Heart left ventricle (tissue), 16 donors: ENCODE results near the gene LCMT1. TPM values are rescaled to one million over a fixed set of nuclear protein-coding genes. Genes with fewer than 3 reads are reported as not detected.
"Not testable (repeated sequence)": the region's sequence is repeated elsewhere in the genome, so short reads cannot be mapped to it uniquely, and the experiment has no call there.

Experiments
- ATAC-seq, 4 donors: fragments of 200-7000 bp; cut with Tn5 transposase; one replicate each; pipeline ENCODE4 v1.9.1; 2020 to 2022; ENCODE audit warnings: moderate library complexity in 4 of 4, mild to moderate bottlenecking in 3 of 4, moderate number of reproducible peaks in 1 of 4
- DNase-seq, 5 donors: peaks; one replicate each; pipeline ENCODE4 v3.0.0-alpha.2; 2020
- H3K27ac ChIP-seq, 12 donors: fragments of 200-600 bp; sonication (generic) in 4 of 12; one replicate each; pipeline versions ENCODE4 v1.5.0 to v1.8.0; 2016 to 2022; ENCODE audit warnings: mild to moderate bottlenecking in 2 of 12
- H3K27me3 ChIP-seq, 9 donors: fragments of 200-600 bp; sonication (generic) in 2 of 9; one replicate each; pipeline versions ENCODE4 v1.5.1 to v1.8.0; 2016 to 2022; ENCODE audit warnings: mild to moderate bottlenecking in 3 of 9
- H3K36me3 ChIP-seq, 9 donors: fragments of 200-600 bp; sonication (generic) in 2 of 9; one replicate each; pipeline versions ENCODE4 v1.5.0 to v1.8.0; 2018 to 2022; ENCODE audit warnings: mild to moderate bottlenecking in 2 of 9
- H3K4me1 ChIP-seq, 12 donors: fragments of 200-600 bp; sonication (generic) in 4 of 12; one replicate each; pipeline versions ENCODE4 v1.5.0 to v1.8.0; 2016 to 2022; ENCODE audit warnings: mild to moderate bottlenecking in 3 of 12
- H3K4me3 ChIP-seq, 12 donors: fragments of 200-600 bp; sonication (generic) in 4 of 12; one replicate each; pipeline versions ENCODE4 v1.5.0 to v1.8.0; 2017 to 2022; ENCODE audit warnings: mild to moderate bottlenecking in 9 of 12, moderate library complexity in 4 of 12
- H3K9me3 ChIP-seq, 12 donors: fragments of 200-600 bp; sonication (generic) in 4 of 12; one replicate each; pipeline versions ENCODE4 v1.5.0 to v1.8.0; 2016 to 2022; ENCODE audit warnings: mild to moderate bottlenecking in 1 of 12
- CTCF ChIP-seq, 12 donors: fragments of 200-600 bp; sonication (generic) in 4 of 12; IDR thresholded peaks; one replicate each; pipeline versions ENCODE4 v1.5.0 to v1.8.0; 2018 to 2022; ENCODE audit warnings: antibody characterized with exemption in 12 of 12, mild to moderate bottlenecking in 5 of 12
- POLR2A ChIP-seq, 2 donors: fragments of 450-650 bp; IDR thresholded peaks; one replicate each; pipeline ENCODE4 v1.6.1; 2017; ENCODE audit warnings: antibody characterized with exemption in 2 of 2, mild to moderate bottlenecking in 2 of 2, moderate library complexity in 2 of 2
- WGBS, 4 donors: extraction: QIAGEN DNeasy Blood & Tissue Kit in 2 of 4; methylation state at CpG; one replicate each; pipeline versions ENCODE4 v1.1.5 to v1.1.7; 2013 to 2018; 5-methylcytosine and 5-hydroxymethylcytosine counted together
- intact Hi-C, 10 donors: fragments of 100-400 bp; cut with DNase I; formaldehyde crosslinking; loops; one replicate each; pipeline versions ENCODE4 v1.11.1 to v1.14.2; 2022
- long read RNA-seq, 3 donors: library from polyadenylated mRNA; unstranded; transcript quantifications; one replicate each; pipeline ENCODE4 v2.0.0, GENCODE V29; 2020 to 2021
- polyA plus RNA-seq, 2 donors: library from polyadenylated mRNA; stranded (reverse); fragments of 200-250 nt; gene quantifications; one replicate each; pipeline ENCODE4 v1.2.3, GENCODE V29; 2013
- total RNA-seq, 9 donors: library from RNA; depleted of rRNA in 2 of 9; stranded (reverse); fragments of >200 nt in 2 of 9; fragmentation: NEBNext Ultra II Directional in 3 of 9; extraction: Animal tissue kit (Norgen Biotek cat#: 25700) in 3 of 9; gene quantifications; one replicate each; pipeline versions ENCODE4 v1.1.0 to v1.2.4, GENCODE V29; 2016 to 2023
- donor health status: ischemic (EF 13 %, LVEDD 7.1; RV severe dilation, severe dysfunction).
- donor health status: healthy with polysubstance abuse.
- donor health status: DM: no; HTN: yes; CAD: no.
- donor health status: DM: no; HTN: no; CAD: no.
- donor health status: ischemic (EF 25% LVEDD 6.9; RV normal size, moderate dysfunction).
- donor health status: ischemic (EF 25% LVEDD 5.7; RV mildly dilated, moderate dysfunction).
- donor health status: healthy.
- donor health status: DM: yes; HTN: yes; CAD: no.
- donor health status: ischemic (EF 35%, LVEDD 5.7; RV mildly dilated, moderate dysfunction).
- donor health status: nonischemic (EF 11% LVEDD 7.7; RV severe dilation, severe dysfunction).
- donor health status: DM: yes; HTN: yes; CAD: no.
- donor health status: PGD.
- donor health status: ischemic (EF 29% LVEDD 5.4; RV normal size, mild dysfunction).
- donor health status: nonischemic (EF 23%, LVEDD 6.1; RV moderate dilation, normal function).

Gene LCMT1
- 10 to 100 TPM; 33.6 to 50.0 (median 39.6) TPM for total RNA-seq
- 10 to 100 TPM; 36.2 to 49.8 TPM for polyA plus RNA-seq
- long read RNA-seq, donor 1, transcript LCMT1-203 (11 exons, 1,368 nt), result major isoform, 63 of 85 reads
- long read RNA-seq, donor 1, transcript LCMT1-202 (9 exons, 989 nt), result minor isoform, 6 of 85 reads
- long read RNA-seq, donor 1, partial matches to known transcripts, result 3 of 85 reads
- long read RNA-seq, donor 1, other reads (novel, unspliced or antisense), result 13 of 85 reads
- long read RNA-seq, donor 2, transcript LCMT1-203 (11 exons, 1,368 nt), result major isoform, 195 of 270 reads
- long read RNA-seq, donor 2, transcript LCMT1-202 (9 exons, 989 nt), result minor isoform, 18 of 270 reads
- long read RNA-seq, donor 2, partial matches to known transcripts, result 3 of 270 reads
- long read RNA-seq, donor 2, other reads (novel, unspliced or antisense), result 53 of 270 reads
- long read RNA-seq, donor 3, transcript LCMT1-203 (11 exons, 1,368 nt), result major isoform, 45 of 66 reads
- long read RNA-seq, donor 3, partial matches to known transcripts, result 3 of 66 reads
- long read RNA-seq, donor 3, other reads (novel, unspliced or antisense), result 17 of 66 reads

- WGBS, 4 donors, result 0 to 1% (median 0%) methylated on average over 31 to 55 of the region's 55 CpGs
- Histone ChIP-seq H3K4me1 (peaks cover 0 to 46% (median 34%) of the 10 kb centered on the region in 12 donors), H3K27me3 (no peaks in the 10 kb centered on the region), H3K36me3 (peaks cover 0 to 17% (median 4%) of the 10 kb centered on the region in 9 donors), H3K4me3 (peak within 1 kb of the TSS; percentile 47 to 99 (median 94)), H3K9me3 (no peaks in the 10 kb centered on the region), H3K27ac (peak within 1 kb of the TSS; percentile 60 to 93 (median 87))
- DNase-seq, result peak; percentile 89 to 94 (median 94)
- intact Hi-C loops, result loop anchor here in 6 of 10 donors (2.0 to 10.0 kb wide), 4 partner anchors 45 to 113 kb away; no protein-coding TSS in a partner anchor
- peak; percentile 85 to 91 (median 89) for ATAC-seq
- TF ChIP-seq POLR2A (IDR thresholded peaks at IDR 0.05), result peak in 1 of 2 donors; percentile 69
- peak in 3 of 12 donors; percentile 5 to 14 (median 9) for TF ChIP-seq CTCF (IDR thresholded peaks at IDR 0.05)
Measured at GRCh38 chr16:25111403-25112166, at the start of gene LCMT1. TSS of gene LCMT1 (plus strand) at chr16:25111742. CDS start at chr16:25111884, 142 bp downstream.

GRCh38 chr16:25063102-25063501, 48.4 kb upstream of the LCMT1 start:
- intact Hi-C loops, result no loop called here
- Histone ChIP-seq H3K27ac (peak overlapping the region in 11 of 12 donors; percentile 49 to 97 (median 86)), H3K4me1 (peaks cover 0 to 48% (median 23%) of the 10 kb centered on the region in 12 donors), H3K36me3 (no peaks in the 10 kb centered on the region), H3K9me3 (no peaks in the 10 kb centered on the region), H3K27me3 (no peaks in the 10 kb centered on the region), H3K4me3 (no peak overlapping the region)
- WGBS, 4 donors, result 71 to 80% (median 77%) methylated on average over 3 of the region's 3 CpGs
- no peak for DNase-seq
- TF ChIP-seq CTCF (IDR thresholded peaks at IDR 0.05), result no peak
- no peak for ATAC-seq

GRCh38 chr16:25063865-25064264, 47.7 kb upstream of the LCMT1 start:
- Histone ChIP-seq H3K4me1 (peaks cover 0 to 48% (median 23%) of the 10 kb centered on the region in 12 donors), H3K9me3 (no peaks in the 10 kb centered on the region), H3K27me3 (no peaks in the 10 kb centered on the region), H3K4me3 (no peak overlapping the region), H3K27ac (peak overlapping the region; percentile 49 to 97 (median 84)), H3K36me3 (no peaks in the 10 kb centered on the region)
- intact Hi-C loops, result loop anchor here in 2 of 10 donors (1.0 to 2.0 kb wide), 2 partner anchors 42 to 47 kb away; partner anchors contain the start of gene LCMT1 (in 1 of the 2)
- TF ChIP-seq POLR2A (IDR thresholded peaks at IDR 0.05), result peak in 1 of 2 donors; percentile 51
- no peak for TF ChIP-seq CTCF (IDR thresholded peaks at IDR 0.05)
- DNase-seq, result peak in 4 of 5 donors; percentile 32 to 68 (median 46)
- WGBS, 4 donors, result 44 to 62% (median 53%) methylated on average over 6 of the region's 6 CpGs
- ATAC-seq, result peak; percentile 81 to 91 (median 87)

GRCh38 chr16:25064281-25064680, 47.3 kb upstream of the LCMT1 start:
- not testable (repeated sequence) for H3K36me3 ChIP-seq, DNase-seq, H3K27me3 ChIP-seq, H3K9me3 ChIP-seq, H3K4me3 ChIP-seq, ATAC-seq
- Histone ChIP-seq H3K27ac (peak overlapping the region; percentile 49 to 97 (median 84)), H3K4me1 (peaks cover 0 to 48% (median 23%) of the 10 kb centered on the region in 12 donors)
- WGBS, 4 donors, result 94 to 100% (median 94%) methylated on average over 1 of the region's 1 CpG
- intact Hi-C loops, result loop anchor here in 2 of 10 donors (1.0 to 2.0 kb wide), 2 partner anchors 42 to 47 kb away; partner anchors contain the start of gene LCMT1 (in 1 of the 2)
